ENCODE measurements around the gene C2CD2.

- TF ChIP-seq CTCF (IDR thresholded peaks at IDR 0.05) (no peak), POLR2A (IDR thresholded peaks at IDR 0.05) (no peak)
Measured at GRCh38 chr21:41839387-41840000, 114.3 kb downstream of the C2CD2 start.

Measured in prostate gland (tissue), 2 donors.